ENCODE results near the gene CARS1. TPM values are rescaled to one million over a fixed set of nuclear protein-coding genes. Genes with fewer than 3 reads are reported as not detected.
"Not testable (repeated sequence)": the region's sequence is repeated elsewhere in the genome, so short reads cannot be mapped to it uniquely, and the experiment has no call there.

The CARS1 gene
- total RNA-seq, 1 experiment from 2014 or later, result 67.6 TPM

- Mint-ChIP-seq H3K27ac (ENCODE audit: unreplicated experiment) (no peak overlapping the region), H3K4me1 (ENCODE audit: low read depth, unreplicated experiment) (no peaks in the 10 kb centered on the region), H3K36me3 (ENCODE audit: insufficient read depth, unreplicated experiment) (no peaks in the 10 kb centered on the region), H3K27me3 (ENCODE audit: unreplicated experiment) (peaks cover 54% of the 10 kb centered on the region), H3K9me3 (ENCODE audit: low read depth, unreplicated experiment) (no peaks in the 10 kb centered on the region), H3K4me3 (ENCODE audit: low read depth, unreplicated experiment) (no peak overlapping the region)
- CTCF ChIA-PET, result interaction anchor here (0.7 kb wide), 1 partner anchor 512 kb away, joined by 6 read pairs; no protein-coding TSS in a partner anchor
- BruUV-seq (replicated peaks), result no TSS peak
- TF ChIP-seq CTCF (IDR thresholded peaks at IDR 0.05; ENCODE audit: unreplicated experiment), result no peak
- intact Hi-C loops (cut with micrococcal nuclease; ENCODE audit: unreplicated experiment), result no loop called here
- DNase-seq, result no peak
Observed at GRCh38 chr11:3073029-3073435, 15.8 kb upstream of the CARS1 start.

- H3K4me3 Mint-ChIP-seq (ENCODE audit: low read depth, unreplicated experiment), result no peak overlapping the region
- no peak for DNase-seq
- no TSS peak for BruUV-seq (replicated peaks)
- intact Hi-C loops (cut with micrococcal nuclease; ENCODE audit: unreplicated experiment), result no loop called here
- H3K9me3 Mint-ChIP-seq (ENCODE audit: low read depth, unreplicated experiment), result no peaks in the 10 kb centered on the region
- H3K36me3 Mint-ChIP-seq (ENCODE audit: insufficient read depth, unreplicated experiment), result no peaks in the 10 kb centered on the region
- H3K27me3 Mint-ChIP-seq (ENCODE audit: unreplicated experiment), result peaks cover 60% of the 10 kb centered on the region
- CTCF ChIA-PET, result no interaction called here
- H3K27ac Mint-ChIP-seq (ENCODE audit: unreplicated experiment), result no peak overlapping the region
- TF ChIP-seq CTCF (IDR thresholded peaks at IDR 0.05; ENCODE audit: unreplicated experiment), result no peak
- H3K4me1 Mint-ChIP-seq (ENCODE audit: low read depth, unreplicated experiment), result no peaks in the 10 kb centered on the region
Observed at GRCh38 chr11:3069425-3069824, 12.2 kb upstream of the CARS1 start.

GRCh38 chr11:3066308-3066707 is 9.1 kb upstream of the CARS1 start:
- H3K9me3 Mint-ChIP-seq (ENCODE audit: low read depth, unreplicated experiment); intact Hi-C loops (cut with micrococcal nuclease; ENCODE audit: unreplicated experiment); BruUV-seq (replicated peaks); H3K4me3 Mint-ChIP-seq (ENCODE audit: low read depth, unreplicated experiment); H3K36me3 Mint-ChIP-seq (ENCODE audit: insufficient read depth, unreplicated experiment); H3K4me1 Mint-ChIP-seq (ENCODE audit: low read depth, unreplicated experiment); H3K27ac Mint-ChIP-seq (ENCODE audit: unreplicated experiment); DNase-seq: not testable (repeated sequence)
- peaks cover 62% of the 10 kb centered on the region for H3K27me3 Mint-ChIP-seq (ENCODE audit: unreplicated experiment)
- CTCF ChIA-PET, result interaction anchor here (0.6 kb wide), 1 partner anchor 628 kb away, joined by 4 read pairs; no protein-coding TSS in a partner anchor

- H3K27ac Mint-ChIP-seq (ENCODE audit: unreplicated experiment); H3K4me1 Mint-ChIP-seq (ENCODE audit: low read depth, unreplicated experiment); DNase-seq; H3K9me3 Mint-ChIP-seq (ENCODE audit: low read depth, unreplicated experiment); H3K36me3 Mint-ChIP-seq (ENCODE audit: insufficient read depth, unreplicated experiment); H3K4me3 Mint-ChIP-seq (ENCODE audit: low read depth, unreplicated experiment); intact Hi-C loops (cut with micrococcal nuclease; ENCODE audit: unreplicated experiment); BruUV-seq (replicated peaks); CTCF ChIA-PET: not testable (repeated sequence)
- peaks cover 53% of the 10 kb centered on the region for H3K27me3 Mint-ChIP-seq (ENCODE audit: unreplicated experiment)
Observed at GRCh38 chr11:3064709-3065108, 7.5 kb upstream of the CARS1 start.

GRCh38 chr11:3063876-3064275 is 6.7 kb upstream of the CARS1 start:
- H3K4me3 Mint-ChIP-seq (ENCODE audit: low read depth, unreplicated experiment); BruUV-seq (replicated peaks); intact Hi-C loops (cut with micrococcal nuclease; ENCODE audit: unreplicated experiment); CTCF ChIA-PET; H3K27ac Mint-ChIP-seq (ENCODE audit: unreplicated experiment); DNase-seq; H3K9me3 Mint-ChIP-seq (ENCODE audit: low read depth, unreplicated experiment); H3K4me1 Mint-ChIP-seq (ENCODE audit: low read depth, unreplicated experiment); H3K36me3 Mint-ChIP-seq (ENCODE audit: insufficient read depth, unreplicated experiment): not testable (repeated sequence)
- peaks cover 44% of the 10 kb centered on the region for H3K27me3 Mint-ChIP-seq (ENCODE audit: unreplicated experiment)

- CTCF ChIA-PET; H3K9me3 Mint-ChIP-seq (ENCODE audit: low read depth, unreplicated experiment); H3K4me1 Mint-ChIP-seq (ENCODE audit: low read depth, unreplicated experiment); intact Hi-C loops (cut with micrococcal nuclease; ENCODE audit: unreplicated experiment); DNase-seq; H3K27ac Mint-ChIP-seq (ENCODE audit: unreplicated experiment); BruUV-seq (replicated peaks); H3K4me3 Mint-ChIP-seq (ENCODE audit: low read depth, unreplicated experiment); H3K36me3 Mint-ChIP-seq (ENCODE audit: insufficient read depth, unreplicated experiment): not testable (repeated sequence)
- peaks cover 40% of the 10 kb centered on the region for H3K27me3 Mint-ChIP-seq (ENCODE audit: unreplicated experiment)
Observed at GRCh38 chr11:3063432-3063831, 6.2 kb upstream of the CARS1 start.
